HCT116 (cell line): ENCODE data around the gene PRELP. TPM values are rescaled to one million over a fixed set of nuclear protein-coding genes. Genes with fewer than 3 reads are reported as not detected.

ENCODE experiments used
- ATAC-seq: fragments of 200-7000 bp; cut with Tn5 transposase; 2 replicates; pipeline ENCODE4 v1.9.1; 2020; ENCODE audit warnings: mild to moderate bottlenecking, moderate library complexity
- BruUV-seq: library from RNA; stranded (reverse); fragments of 400-500 nt; replicated peaks from 2 replicates; lab custom pipeline; 2021; lab: Mats Ljungman, UMichigan
- CTCF ChIA-PET: fragments of 300-600 bp; sonication (Branson Sonifier 250); formaldehyde crosslinking; loops from one replicate; lab custom pipeline; 2021; ENCODE audit warnings: antibody characterized with exemption; lab: Charles Lee
- POLR2A ChIA-PET: fragments of 300-600, 350-600 bp; sonication (Branson Sonifier 250); formaldehyde crosslinking; loops from one replicate; lab custom pipeline; 2021; ENCODE audit warnings: antibody characterized with exemption; lab: Charles Lee
- RAD21 ChIA-PET, 2 experiments: fragments of 300-600 bp; sonication (Branson Sonifier 250); formaldehyde crosslinking; loops; one replicate each; lab custom pipeline; 2023; ENCODE audit warnings: low total read pairs in 2 of 2; ENCODE audit not compliant: uncharacterized antibody in 2 of 2, unreplicated experiment in 2 of 2, low non-redundant PET in 1 of 2; lab: Charles Lee
- DNase-seq: peaks from one replicate; pipeline ENCODE4 v3.0.0-alpha.2; 2010; ENCODE audit warnings: low read depth, low spot score
- H2AFZ ChIP-seq: fragments of 200-600 bp; shearing (Covaris generic), sonication (generic); 2 replicates; pipeline ENCODE4 v1.6.1; 2017; ENCODE audit warnings: low read depth, mixed run types, mixed read lengths, antibody characterized with exemption, low read length; ENCODE audit not compliant: poor library complexity, severe bottlenecking
- H3K27ac ChIP-seq: 2 replicates; pipeline ENCODE4 v1.5.1; 2012; ENCODE audit warnings: low read depth, low read length
- H3K27me3 ChIP-seq: fragments of 200-600 bp; sonication (generic); 2 replicates; pipeline ENCODE4 v1.6.1; 2016; ENCODE audit warnings: mixed run types, low read length, mixed read lengths; ENCODE audit not compliant: insufficient read depth
- H3K36me3 ChIP-seq, 2 experiments: fragments of 200-500 bp in 1 of 2; fragments of 200-600 bp in 1 of 2; sonication (Bioruptor generic) in 1 of 2; sonication (generic) in 1 of 2; 2 replicates each; pipeline versions ENCODE4 v1.5.1 to v1.6.1; 2014 to 2016; ENCODE audit warnings: low read length in 2 of 2, inconsistent platforms in 1 of 2, mixed read lengths in 1 of 2, mixed run types in 1 of 2; ENCODE audit not compliant: insufficient read depth in 2 of 2, control insufficient read depth in 1 of 2
- H3K4me1 ChIP-seq, 2 experiments: fragments of 200-600 bp in 1 of 2; sonication (generic) in 1 of 2; 2 replicates each; pipeline versions ENCODE4 v1.5.1 to v1.6.1; 2012 to 2017; ENCODE audit warnings: low read length in 2 of 2, inconsistent platforms in 1 of 2, mild to moderate bottlenecking in 1 of 2, mixed read lengths in 1 of 2, mixed run types in 1 of 2, moderate library complexity in 1 of 2; ENCODE audit not compliant: insufficient read depth in 2 of 2, control insufficient read depth in 1 of 2
- H3K4me2 ChIP-seq: fragments of 200-600 bp; sonication (generic); 2 replicates; pipeline ENCODE4 v1.6.1; 2017; ENCODE audit warnings: mixed run types, low read length, mixed read lengths
- H3K4me3 ChIP-seq, 2 experiments: fragments of 200-600 bp in 1 of 2; sonication (generic) in 1 of 2; replicated peaks in 1 of 2; 2 replicates each; pipeline ENCODE4 v1.5.1; 2011 to 2016; ENCODE audit warnings: low read length in 2 of 2, control low read depth in 1 of 2, low read depth in 1 of 2, mild to moderate bottlenecking in 1 of 2, mixed read lengths in 1 of 2, mixed run types in 1 of 2
- H3K79me2 ChIP-seq: fragments of 200-600 bp; sonication (generic); 2 replicates; pipeline ENCODE4 v1.6.1; 2017; ENCODE audit warnings: mild to moderate bottlenecking, mixed run types, low read length, moderate library complexity, mixed read lengths; ENCODE audit not compliant: insufficient read depth
- H3K9ac ChIP-seq: fragments of 200-600 bp; sonication (generic); 2 replicates; pipeline ENCODE4 v1.6.1; 2016; ENCODE audit warnings: low read length, mixed read lengths
- H3K9me2 ChIP-seq: fragments of 200-600 bp; sonication (generic), shearing (Covaris generic); 2 replicates; pipeline ENCODE4 v1.6.1; 2017; ENCODE audit warnings: mixed run types, mild to moderate bottlenecking, moderate library complexity; ENCODE audit not compliant: insufficient read depth
- H3K9me3 ChIP-seq, 2 experiments: fragments of 200-500 bp in 1 of 2; fragments of 200-600 bp in 1 of 2; sonication (Bioruptor generic) in 1 of 2; sonication (generic) in 1 of 2; 2 replicates each; pipeline ENCODE4 v1.6.1; 2014 to 2017; ENCODE audit warnings: low read length in 2 of 2, mixed read lengths in 2 of 2, inconsistent platforms in 1 of 2, low read depth in 1 of 2, mild to moderate bottlenecking in 1 of 2, mixed run types in 1 of 2, moderate library complexity in 1 of 2; ENCODE audit not compliant: control insufficient read depth in 1 of 2, insufficient read depth in 1 of 2
- H4K20me1 ChIP-seq: fragments of 200-600 bp; sonication (generic), shearing (Covaris generic); 2 replicates; pipeline ENCODE4 v1.6.1; 2017; ENCODE audit warnings: mixed run types, mild to moderate bottlenecking, moderate library complexity; ENCODE audit not compliant: insufficient read depth
- CBX3 ChIP-seq: IDR thresholded peaks from 2 replicates; pipeline ENCODE4 v1.6.1; 2012; ENCODE audit warnings: low read depth
- CEBPB ChIP-seq: IDR thresholded peaks from 2 replicates; pipeline ENCODE4 v1.6.1; 2012; ENCODE audit warnings: low read depth
- EGR1 ChIP-seq: IDR thresholded peaks from 2 replicates; pipeline ENCODE4 v1.6.1; 2012; ENCODE audit warnings: low read depth
- EZH2 ChIP-seq: fragments of 200-600 bp; sonication (generic); IDR thresholded peaks from 2 replicates; pipeline ENCODE4 v1.6.1; 2017; ENCODE audit warnings: antibody characterized with exemption, mixed run types
- EZH2phosphoT487 ChIP-seq: fragments of 200-600 bp; IDR thresholded peaks from 2 replicates; pipeline ENCODE4 v1.6.1; 2018; ENCODE audit warnings: antibody characterized with exemption, borderline replicate concordance
- FOSL1 ChIP-seq: IDR thresholded peaks from 2 replicates; pipeline ENCODE4 v1.6.1; 2012; ENCODE audit warnings: low read depth
- POLR2A ChIP-seq: IDR thresholded peaks from 2 replicates; pipeline ENCODE4 v1.7.0; 2011; ENCODE audit warnings: borderline replicate concordance; ENCODE audit not compliant: insufficient read depth, insufficient read length; ENCODE audit errors: extremely low read depth
- POLR2AphosphoS5 ChIP-seq: IDR thresholded peaks from 2 replicates; pipeline ENCODE4 v1.6.1; 2011; ENCODE audit warnings: mild to moderate bottlenecking, low read depth, low read length, moderate library complexity
- RAD21 ChIP-seq: IDR thresholded peaks from 2 replicates; pipeline ENCODE4 v1.6.1; 2012; ENCODE audit warnings: low read depth, mild to moderate bottlenecking
- SIN3A ChIP-seq: IDR thresholded peaks from 2 replicates; pipeline ENCODE4 v1.6.1; 2012; ENCODE audit warnings: low read depth
- SRF ChIP-seq: IDR thresholded peaks from 2 replicates; pipeline ENCODE4 v1.6.1; 2012; ENCODE audit warnings: low read depth
- TCF7L2 ChIP-seq: IDR thresholded peaks from 2 replicates; pipeline ENCODE4 v1.7.0; 2011; ENCODE audit warnings: borderline replicate concordance, inconsistent platforms; ENCODE audit not compliant: insufficient read depth, insufficient read length; ENCODE audit errors: extremely low read depth
- ZFX ChIP-seq: fragments of 450-650 bp; IDR thresholded peaks from 2 replicates; pipeline ENCODE4 v1.6.1; 2017
- ZNF274 ChIP-seq: fragments of 200-500 bp; sonication (Bioruptor generic); IDR thresholded peaks from 2 replicates; pipeline ENCODE4 v1.6.1; 2014; ENCODE audit warnings: mild to moderate bottlenecking, low read depth, low read length, inconsistent platforms
- intact Hi-C: fragments of 100-400 bp; cut with micrococcal nuclease; formaldehyde crosslinking; loops from 2 replicates; pipeline ENCODE4 v1.10.0; 2022
- total RNA-seq: library from RNA; stranded (reverse); gene quantifications from one replicate; pipeline ENCODE4 v1.2.1, GENCODE V29; 2021; ENCODE audit not compliant: unreplicated experiment
- TF ChIP-seq, protein P1 (sequence below), 3 experiments: fragments of 200-600 bp in 1 of 3; sonication (generic) in 1 of 3; IDR thresholded peaks in 2 of 3; conservative IDR thresholded peaks in 1 of 3; 2 replicates each; pipeline ENCODE4 v1.5.1; 2012 to 2017; ENCODE audit warnings: low read depth in 2 of 3, low read length in 2 of 3, antibody characterized with exemption in 1 of 3, borderline replicate concordance in 1 of 3, control low read depth in 1 of 3, mild to moderate bottlenecking in 1 of 3, mixed read lengths in 1 of 3, mixed run types in 1 of 3, moderate library complexity in 1 of 3; ENCODE audit not compliant: insufficient read depth in 1 of 3
- TF ChIP-seq, protein P2 (sequence below): IDR thresholded peaks from 2 replicates; pipeline ENCODE4 v1.6.1; 2012

The PRELP gene
- total RNA-seq, 1 experiment from 2014 or later = 0.10 TPM

DNA sequence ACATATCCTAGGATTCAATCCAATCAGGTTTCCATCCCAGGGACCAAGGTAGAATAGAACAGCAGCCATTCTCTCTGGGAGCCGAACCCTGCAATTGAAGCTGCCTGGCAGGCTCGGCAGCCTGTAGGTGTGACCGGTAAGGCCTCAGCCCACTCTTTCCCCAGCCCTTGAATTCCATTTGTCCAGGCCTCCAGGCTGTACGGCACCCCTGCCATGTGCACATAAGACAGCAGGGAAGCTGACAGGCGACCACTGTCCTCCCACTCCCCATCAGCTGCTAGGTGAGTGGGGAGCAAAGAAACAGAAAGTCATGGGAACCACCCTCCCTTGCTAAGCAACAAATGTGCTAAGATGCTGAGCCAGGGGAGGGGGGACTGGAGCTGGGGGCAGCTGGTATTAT is 41.3 kb downstream of the PRELP start:
- TF ChIP-seq EZH2 (no peak), SRF (no peak), CEBPB (no peak), RAD21 (no peak)
- Histone ChIP-seq H3K4me2 (no peak overlapping the region), H3K36me3 (no peaks in the 10 kb centered on the region), H3K27me3 (no peaks in the 10 kb centered on the region), H3K9ac (no peak overlapping the region), H3K4me1 (peaks cover 23 to 40% of the 10 kb centered on the region in 2 experiments), H3K9me2 (no peaks in the 10 kb centered on the region), H3K4me3 (no peak overlapping the region), H4K20me1 (no peaks in the 10 kb centered on the region), H2AFZ (no peak overlapping the region), H3K27ac (no peak overlapping the region), H3K79me2 (no peaks in the 10 kb centered on the region), H3K9me3 (no peaks in the 10 kb centered on the region)
- no peak for DNase-seq
- intact Hi-C loops = no loop called here
- CTCF ChIA-PET = no interaction called here
- no peak for ATAC-seq
- no TSS peak for BruUV-seq
- RAD21 ChIA-PET = no interaction called here
- POLR2A ChIA-PET = interaction anchor here (0.6 kb wide), 1 partner anchor 109 kb away, joined by 3 read pairs; no protein-coding TSS in a partner anchor

DNA sequence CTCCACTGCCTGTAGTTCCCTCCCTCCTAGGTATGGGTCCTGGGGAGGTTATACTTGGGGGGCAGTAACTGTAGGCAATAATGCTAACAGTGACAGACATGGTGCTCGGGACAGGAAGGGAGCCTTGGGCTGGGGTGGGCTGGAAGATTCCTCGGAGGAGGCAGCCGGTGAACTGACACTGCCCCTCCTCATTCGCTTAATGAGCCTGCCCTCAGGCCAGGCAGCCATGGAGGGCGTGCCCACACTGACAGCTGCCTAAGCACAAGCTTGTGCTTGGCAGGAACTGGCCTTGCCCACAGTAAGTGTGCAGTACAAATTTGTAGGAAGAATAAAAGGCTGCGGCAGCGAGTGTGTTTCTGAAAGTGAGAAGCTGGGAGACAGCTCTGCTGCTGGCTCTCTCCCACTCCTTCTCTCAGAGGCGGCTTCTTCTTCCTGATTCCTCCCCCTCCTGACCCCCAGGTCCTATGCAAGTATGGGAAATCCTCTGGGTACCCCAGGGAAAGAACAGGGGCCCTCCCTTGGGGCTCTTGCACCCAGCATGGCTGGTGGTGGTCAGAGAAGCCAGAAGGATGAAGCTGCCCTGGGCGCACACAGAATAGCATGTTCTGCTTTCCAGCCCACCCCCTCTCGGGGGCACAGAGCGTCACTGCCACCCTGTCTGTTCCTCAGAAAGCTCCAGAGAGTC is 42.0 kb downstream of the PRELP start:
- no peaks in the 10 kb centered on the region for H3K27me3 ChIP-seq
- DNase-seq = no peak
- intact Hi-C loops = no loop called here
- peaks cover 18 to 34% of the 10 kb centered on the region in 2 experiments for H3K4me1 ChIP-seq
- ChIA-PET RAD21 (no interaction called here), POLR2A (no interaction called here), CTCF (no interaction called here)
- no peak overlapping the region for H3K9ac ChIP-seq
- H2AFZ ChIP-seq = no peak overlapping the region
- H3K9me2 ChIP-seq = no peaks in the 10 kb centered on the region
- no peak overlapping the region for H3K4me2 ChIP-seq
- H3K79me2 ChIP-seq = no peaks in the 10 kb centered on the region
- H3K27ac ChIP-seq = no peak overlapping the region
- ATAC-seq = no peak
- no peak overlapping the region for H3K4me3 ChIP-seq
- no TSS peak for BruUV-seq
- no peaks in the 10 kb centered on the region for H4K20me1 ChIP-seq
- H3K9me3 ChIP-seq = no peaks in the 10 kb centered on the region
- H3K36me3 ChIP-seq = no peaks in the 10 kb centered on the region
- TF ChIP-seq, protein P1, sequence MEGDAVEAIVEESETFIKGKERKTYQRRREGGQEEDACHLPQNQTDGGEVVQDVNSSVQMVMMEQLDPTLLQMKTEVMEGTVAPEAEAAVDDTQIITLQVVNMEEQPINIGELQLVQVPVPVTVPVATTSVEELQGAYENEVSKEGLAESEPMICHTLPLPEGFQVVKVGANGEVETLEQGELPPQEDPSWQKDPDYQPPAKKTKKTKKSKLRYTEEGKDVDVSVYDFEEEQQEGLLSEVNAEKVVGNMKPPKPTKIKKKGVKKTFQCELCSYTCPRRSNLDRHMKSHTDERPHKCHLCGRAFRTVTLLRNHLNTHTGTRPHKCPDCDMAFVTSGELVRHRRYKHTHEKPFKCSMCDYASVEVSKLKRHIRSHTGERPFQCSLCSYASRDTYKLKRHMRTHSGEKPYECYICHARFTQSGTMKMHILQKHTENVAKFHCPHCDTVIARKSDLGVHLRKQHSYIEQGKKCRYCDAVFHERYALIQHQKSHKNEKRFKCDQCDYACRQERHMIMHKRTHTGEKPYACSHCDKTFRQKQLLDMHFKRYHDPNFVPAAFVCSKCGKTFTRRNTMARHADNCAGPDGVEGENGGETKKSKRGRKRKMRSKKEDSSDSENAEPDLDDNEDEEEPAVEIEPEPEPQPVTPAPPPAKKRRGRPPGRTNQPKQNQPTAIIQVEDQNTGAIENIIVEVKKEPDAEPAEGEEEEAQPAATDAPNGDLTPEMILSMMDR (IDR thresholded peaks at IDR 0.05 in 2 of 3, conservative IDR thresholded peaks at IDR 0.05 in 1 of 3; ENCODE audit: borderline replicate concordance in 1 of 3, insufficient read depth in 1 of 3, low read depth in 2 of 3, low read length in 2 of 3) = no peak
- no peak for TF ChIP-seq ZNF274
- TF ChIP-seq RAD21 = no peak
- TF ChIP-seq SRF = no peak
- TF ChIP-seq EZH2 = no peak
- no peak for TF ChIP-seq POLR2A
- TF ChIP-seq CBX3 = no peak
- TF ChIP-seq FOSL1 = no peak
- TF ChIP-seq EGR1 = no peak
- no peak for TF ChIP-seq POLR2AphosphoS5
- TF ChIP-seq, protein P2, sequence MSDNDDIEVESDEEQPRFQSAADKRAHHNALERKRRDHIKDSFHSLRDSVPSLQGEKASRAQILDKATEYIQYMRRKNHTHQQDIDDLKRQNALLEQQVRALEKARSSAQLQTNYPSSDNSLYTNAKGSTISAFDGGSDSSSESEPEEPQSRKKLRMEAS = no peak
- no peak for TF ChIP-seq TCF7L2
- TF ChIP-seq ZFX = no peak
- no peak for TF ChIP-seq SIN3A
- TF ChIP-seq EZH2phosphoT487 = no peak
